ENCODE data around the gene CD7. TPM values are rescaled to one million over a fixed set of nuclear protein-coding genes. Genes with fewer than 3 reads are reported as not detected.
A peak's percentile ranks its signal among the peaks of the same experiment; 100 is the strongest.

Gene CD7
- total RNA-seq, 1 donor from 2014 or later, result 0.27 TPM

- Mint-ChIP-seq H3K27me3 (ENCODE audit: unreplicated experiment) (peaks cover 5% of the 10 kb centered on the region), H3K36me3 (ENCODE audit: unreplicated experiment) (no peaks in the 10 kb centered on the region), H3K4me3 (ENCODE audit: unreplicated experiment) (no peak overlapping the region), H3K4me1 (ENCODE audit: low read depth, unreplicated experiment) (peaks cover 2% of the 10 kb centered on the region), H3K27ac (ENCODE audit: unreplicated experiment) (peak overlapping the region; percentile 70), H3K9me3 (ENCODE audit: unreplicated experiment) (peaks cover 1% of the 10 kb centered on the region)
- no peak for TF ChIP-seq CTCF (IDR thresholded peaks at IDR 0.05; ENCODE audit: partially characterized antibody, unreplicated experiment)
- no peak for DNase-seq
These were observed 11.6 kb downstream of the CD7 start for GRCh38 chr17:82305727-82306300.

- Mint-ChIP-seq H3K9me3 (ENCODE audit: unreplicated experiment) (peaks cover 1% of the 10 kb centered on the region), H3K36me3 (ENCODE audit: unreplicated experiment) (no peaks in the 10 kb centered on the region), H3K4me3 (ENCODE audit: unreplicated experiment) (no peak overlapping the region), H3K27ac (ENCODE audit: unreplicated experiment) (peak overlapping the region; percentile 70), H3K4me1 (ENCODE audit: low read depth, unreplicated experiment) (peaks cover 3% of the 10 kb centered on the region), H3K27me3 (ENCODE audit: unreplicated experiment) (peaks cover 5% of the 10 kb centered on the region)
- DNase-seq, result no peak
- no peak for TF ChIP-seq CTCF (IDR thresholded peaks at IDR 0.05; ENCODE audit: partially characterized antibody, unreplicated experiment)
These were observed 12.3 kb downstream of the CD7 start for GRCh38 chr17:82304826-82305726.

- DNase-seq, result no peak
- Mint-ChIP-seq H3K9me3 (ENCODE audit: unreplicated experiment) (peaks cover 5% of the 10 kb centered on the region), H3K36me3 (ENCODE audit: unreplicated experiment) (no peaks in the 10 kb centered on the region), H3K27me3 (ENCODE audit: unreplicated experiment) (peaks cover 5% of the 10 kb centered on the region), H3K4me3 (ENCODE audit: unreplicated experiment) (no peak overlapping the region), H3K27ac (ENCODE audit: unreplicated experiment) (no peak overlapping the region), H3K4me1 (ENCODE audit: low read depth, unreplicated experiment) (peaks cover 6% of the 10 kb centered on the region)
- TF ChIP-seq CTCF (IDR thresholded peaks at IDR 0.05; ENCODE audit: partially characterized antibody, unreplicated experiment), result no peak
These were observed 13.2 kb downstream of the CD7 start for GRCh38 chr17:82303944-82304808.

GRCh38 chr17:82302991-82303943 lies 14.1 kb downstream of the CD7 start:
- no peak overlapping the region for H3K4me3 Mint-ChIP-seq (ENCODE audit: unreplicated experiment)
- peak; percentile 23 for DNase-seq
- H3K4me1 Mint-ChIP-seq (ENCODE audit: low read depth, unreplicated experiment), result peaks cover 8% of the 10 kb centered on the region
- peaks cover 2% of the 10 kb centered on the region for H3K27me3 Mint-ChIP-seq (ENCODE audit: unreplicated experiment)
- H3K36me3 Mint-ChIP-seq (ENCODE audit: unreplicated experiment), result no peaks in the 10 kb centered on the region
- no peak for TF ChIP-seq CTCF (IDR thresholded peaks at IDR 0.05; ENCODE audit: partially characterized antibody, unreplicated experiment)
- no peak overlapping the region for H3K27ac Mint-ChIP-seq (ENCODE audit: unreplicated experiment)
- peaks cover 5% of the 10 kb centered on the region for H3K9me3 Mint-ChIP-seq (ENCODE audit: unreplicated experiment)
